ENCODE results near the gene POLR2E. TPM values are rescaled to one million over a fixed set of nuclear protein-coding genes. Genes with fewer than 3 reads are reported as not detected.

The POLR2E gene
- total and polyA plus RNA-seq, 2 of the 13 experiments (the other 11 are each of a cell fraction or from before 2014, with no cell fraction given): 140 to 272 TPM

- 0 out of 2 replicates have a peak, but pooled peaks have one; percentile 3 for TF ChIP-seq SKIL (CRISPR knock-in tag; IDR thresholded peaks at IDR 0.05; ENCODE audit: borderline replicate concordance)
- peak; percentile 61; the same call in 1 of the 2 replicates for TF ChIP-seq ZNF589 (CRISPR knock-in tag; conservative IDR thresholded peaks at IDR 0.05)
- TF ChIP-seq ZNF33A (CRISPR knock-in tag; IDR thresholded peaks at IDR 0.05; ENCODE audit: borderline replicate concordance): no peak
- TF ChIP-seq ZNF598 (CRISPR knock-in tag; IDR thresholded peaks at IDR 0.05; ENCODE audit: borderline replicate concordance): no peak
- no peak for TF ChIP-seq ZNF816 (CRISPR knock-in tag; IDR thresholded peaks at IDR 0.05; ENCODE audit: borderline replicate concordance)
Measured at GRCh38 chr19:1085676-1086442, 9.3 kb downstream of the POLR2E start (continued).

- DNase-seq (ENCODE audit: low spot score): no peak
- no peak for ATAC-seq
- no peaks in the 10 kb centered on the region for H3K9me3 ChIP-seq (ENCODE audit: low read length)
- FAIRE-seq: no peak
- in situ Hi-C loops (cut with HindIII; ENCODE audit: extremely low pct_ligation_motif_present, low pct_unique_long_range_greater_than_20kb): no loop called here
- 92% methylated on average over 8 of the region's 8 CpGs for WGBS (ENCODE audit: low lambda C conversion rate)
- H3K36me3 ChIP-seq (replicated peaks in 1 of 2; ENCODE audit: control insufficient read depth in 1 of 2, insufficient read depth in 2 of 2, low read length in 2 of 2): peaks cover 10 to 18% of the 10 kb centered on the region in 2 experiments; a peak in 4 of 5 replicates
- H3K27me3 ChIP-seq (ENCODE audit: control insufficient read depth in 1 of 2, insufficient read depth in 2 of 2, low read length in 2 of 2): no peaks in the 10 kb centered on the region
- TF ChIP-seq NR2F2 (IDR thresholded peaks at IDR 0.05; ENCODE audit: borderline replicate concordance, low read depth) (peak; percentile 3; the same call in 1 of the 2 replicates), PRDM10 (CRISPR knock-in tag; IDR thresholded peaks at IDR 0.05; ENCODE audit: low read depth) (no peak), POLR2AphosphoS5 (IDR thresholded peaks at IDR 0.05; ENCODE audit: low read depth, low read length) (peak; percentile 39; the same call in 1 of the 2 replicates), HNRNPK (IDR thresholded peaks at IDR 0.05; ENCODE audit: low read depth, low read length, poor library complexity, severe bottlenecking) (peak; percentile 60), ZNF564 (CRISPR knock-in tag; IDR thresholded peaks at IDR 0.05) (0 out of 2 replicates have a peak, but pooled peaks have one; percentile 11), PTBP1 (IDR thresholded peaks at IDR 0.05; ENCODE audit: low read depth, low read length, poor library complexity, severe bottlenecking) (no peak), POLR2G (IDR thresholded peaks at IDR 0.05; ENCODE audit: low read depth, low read length) (peak; percentile 32), ZNF235 (CRISPR knock-in tag; IDR thresholded peaks at IDR 0.05; ENCODE audit: borderline replicate concordance) (no peak), KDM3A (CRISPR knock-in tag; IDR thresholded peaks at IDR 0.05; ENCODE audit: low read depth) (no peak)
- no peaks in the 10 kb centered on the region for H3K79me2 ChIP-seq (ENCODE audit: insufficient read depth, low read length)
- no peak overlapping the region for H3K4me3 ChIP-seq (replicated peaks in 1 of 3; ENCODE audit: insufficient read depth in 1 of 3, low read depth in 2 of 3, low read length in 3 of 3)
- no peak overlapping the region for H3K9ac ChIP-seq (ENCODE audit: insufficient read depth, low read depth, low read length)
- no TSS peak for BruUV-seq (replicated peaks)
- CTCF ChIA-PET (ENCODE audit: low intra/inter-chr PET ratio, low total read pairs): no interaction called here
- H2AFZ ChIP-seq (ENCODE audit: low read length): no peak overlapping the region
- POLR2A ChIA-PET: interaction anchor here (1.2 to 2.1 kb wide), 5 partner anchors 9 to 28 kb away, joined by 3 to 8 read pairs (median 5); no protein-coding TSS in a partner anchor
- intact Hi-C loops (cut with micrococcal nuclease; ENCODE audit: unreplicated experiment): no loop called here
- no peak overlapping the region for H3K27ac ChIP-seq (ENCODE audit: extremely low read length, insufficient read depth, low read length)
- peaks cover 9% of the 10 kb centered on the region for H3K4me1 ChIP-seq (ENCODE audit: insufficient read depth, low read length)
- no peak overlapping the region for H3K4me2 ChIP-seq (ENCODE audit: low read depth, low read length)
- no peaks in the 10 kb centered on the region for H4K20me1 ChIP-seq (ENCODE audit: insufficient read depth, low read length)
Measured at GRCh38 chr19:1085053-1085658, 10.0 kb downstream of the POLR2E start.
